ENCODE results near the gene ERN1.

The ERN1 gene

DNA sequence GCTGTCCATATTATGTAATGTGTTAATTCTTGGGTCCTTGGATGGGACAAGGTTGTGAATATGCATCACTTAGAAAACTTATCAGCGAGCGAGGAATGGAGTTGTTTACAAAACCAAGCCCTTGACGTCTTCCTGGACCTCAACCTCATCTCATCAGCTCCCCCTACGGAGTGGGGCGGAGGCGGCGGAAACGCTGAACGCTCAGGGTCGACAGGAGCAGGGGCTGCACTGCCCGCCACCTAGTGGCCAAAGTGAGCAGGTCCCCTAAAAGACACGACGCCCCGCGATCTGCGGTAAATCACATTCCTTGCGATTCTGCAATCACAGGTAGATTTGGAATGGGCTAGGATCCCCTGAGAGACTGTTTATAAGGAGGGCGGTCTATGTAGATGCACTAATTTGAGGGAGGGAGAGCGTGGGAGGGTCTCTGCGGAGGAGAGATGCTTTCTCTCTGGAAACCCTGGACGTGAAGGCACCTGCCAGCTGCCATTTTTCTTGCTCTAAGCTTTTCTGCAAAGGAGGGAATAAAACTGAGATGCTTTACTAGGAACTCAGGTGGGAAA lies 104.1 kb downstream of the ERN1 start:
- peak; percentile 76 to 84 for DNase-seq (ENCODE audit: low read depth in 1 of 2, low spot score in 1 of 2)
- no peak overlapping the region for H3K27ac ChIP-seq (replicated peaks)
- TF ChIP-seq, protein P1, sequence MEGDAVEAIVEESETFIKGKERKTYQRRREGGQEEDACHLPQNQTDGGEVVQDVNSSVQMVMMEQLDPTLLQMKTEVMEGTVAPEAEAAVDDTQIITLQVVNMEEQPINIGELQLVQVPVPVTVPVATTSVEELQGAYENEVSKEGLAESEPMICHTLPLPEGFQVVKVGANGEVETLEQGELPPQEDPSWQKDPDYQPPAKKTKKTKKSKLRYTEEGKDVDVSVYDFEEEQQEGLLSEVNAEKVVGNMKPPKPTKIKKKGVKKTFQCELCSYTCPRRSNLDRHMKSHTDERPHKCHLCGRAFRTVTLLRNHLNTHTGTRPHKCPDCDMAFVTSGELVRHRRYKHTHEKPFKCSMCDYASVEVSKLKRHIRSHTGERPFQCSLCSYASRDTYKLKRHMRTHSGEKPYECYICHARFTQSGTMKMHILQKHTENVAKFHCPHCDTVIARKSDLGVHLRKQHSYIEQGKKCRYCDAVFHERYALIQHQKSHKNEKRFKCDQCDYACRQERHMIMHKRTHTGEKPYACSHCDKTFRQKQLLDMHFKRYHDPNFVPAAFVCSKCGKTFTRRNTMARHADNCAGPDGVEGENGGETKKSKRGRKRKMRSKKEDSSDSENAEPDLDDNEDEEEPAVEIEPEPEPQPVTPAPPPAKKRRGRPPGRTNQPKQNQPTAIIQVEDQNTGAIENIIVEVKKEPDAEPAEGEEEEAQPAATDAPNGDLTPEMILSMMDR (IDR thresholded peaks at IDR 0.05; ENCODE audit: insufficient read depth, low read length), result peak; percentile 85
- TF ChIP-seq GABPA (IDR thresholded peaks at IDR 0.05; ENCODE audit: low read depth), result no peak
- no peaks in the 10 kb centered on the region for H3K27me3 ChIP-seq (ENCODE audit: insufficient read depth, poor library complexity, severe bottlenecking)
- no peak overlapping the region for H3K4me3 ChIP-seq (replicated peaks; ENCODE audit: insufficient read depth, low read length)

DNA sequence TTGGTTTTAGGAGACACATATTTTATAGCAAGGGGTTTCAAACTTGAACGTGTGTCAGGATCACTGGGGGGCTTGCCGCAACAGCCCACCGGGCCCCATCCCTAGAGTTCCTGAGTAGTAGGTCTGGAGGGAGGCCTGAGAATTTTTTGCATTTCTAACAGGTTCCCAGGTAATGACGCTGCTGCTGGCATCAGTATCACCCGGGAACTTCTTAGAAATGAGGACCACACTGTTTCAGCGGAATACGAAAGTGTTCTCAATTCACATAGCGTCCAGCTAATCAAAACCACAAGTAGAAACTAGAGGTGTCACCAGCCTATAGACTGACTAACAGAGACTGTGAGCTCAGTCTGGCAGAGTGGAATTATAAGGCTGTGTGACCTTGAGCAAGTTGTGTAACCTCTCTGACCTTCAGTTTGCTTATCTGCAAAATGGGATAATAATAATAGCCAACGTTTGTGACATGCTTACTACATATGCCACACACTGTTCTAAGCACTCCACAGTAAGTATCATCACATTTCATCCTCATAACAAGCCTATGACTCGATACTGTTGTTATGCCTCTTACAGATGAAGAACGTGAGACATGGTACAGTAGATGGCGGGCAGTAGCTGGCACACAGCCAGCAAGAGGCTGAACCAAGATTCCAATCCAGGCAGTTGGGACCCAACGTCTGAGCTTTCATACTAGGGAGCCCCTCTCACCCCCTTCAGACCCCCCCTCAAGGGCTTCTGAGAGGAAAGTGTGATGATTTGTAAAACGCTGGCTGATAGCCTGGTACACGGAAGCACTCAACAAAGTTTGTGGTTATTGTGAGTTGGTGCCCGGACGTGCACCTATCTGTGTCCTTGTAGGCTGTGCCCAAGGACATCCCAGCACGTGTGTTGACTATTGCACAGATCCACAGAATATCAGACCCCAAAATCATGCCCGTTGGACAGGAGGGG lies 104.9 kb downstream of the ERN1 start:
- Histone ChIP-seq H3K4me3 (replicated peaks; ENCODE audit: insufficient read depth, low read length) (no peak overlapping the region), H3K27me3 (ENCODE audit: insufficient read depth, poor library complexity, severe bottlenecking) (no peaks in the 10 kb centered on the region), H3K27ac (replicated peaks) (no peak overlapping the region)
- TF ChIP-seq, protein P1 (IDR thresholded peaks at IDR 0.05; ENCODE audit: insufficient read depth, low read length), result no peak
- TF ChIP-seq POLR2AphosphoS5 (IDR thresholded peaks at IDR 0.05; ENCODE audit: low read depth) (no peak), SPI1 (IDR thresholded peaks at IDR 0.05; ENCODE audit: borderline replicate concordance, low read depth) (no peak), GABPA (IDR thresholded peaks at IDR 0.05; ENCODE audit: low read depth) (no peak)
- TF ChIP-seq, protein P2, sequence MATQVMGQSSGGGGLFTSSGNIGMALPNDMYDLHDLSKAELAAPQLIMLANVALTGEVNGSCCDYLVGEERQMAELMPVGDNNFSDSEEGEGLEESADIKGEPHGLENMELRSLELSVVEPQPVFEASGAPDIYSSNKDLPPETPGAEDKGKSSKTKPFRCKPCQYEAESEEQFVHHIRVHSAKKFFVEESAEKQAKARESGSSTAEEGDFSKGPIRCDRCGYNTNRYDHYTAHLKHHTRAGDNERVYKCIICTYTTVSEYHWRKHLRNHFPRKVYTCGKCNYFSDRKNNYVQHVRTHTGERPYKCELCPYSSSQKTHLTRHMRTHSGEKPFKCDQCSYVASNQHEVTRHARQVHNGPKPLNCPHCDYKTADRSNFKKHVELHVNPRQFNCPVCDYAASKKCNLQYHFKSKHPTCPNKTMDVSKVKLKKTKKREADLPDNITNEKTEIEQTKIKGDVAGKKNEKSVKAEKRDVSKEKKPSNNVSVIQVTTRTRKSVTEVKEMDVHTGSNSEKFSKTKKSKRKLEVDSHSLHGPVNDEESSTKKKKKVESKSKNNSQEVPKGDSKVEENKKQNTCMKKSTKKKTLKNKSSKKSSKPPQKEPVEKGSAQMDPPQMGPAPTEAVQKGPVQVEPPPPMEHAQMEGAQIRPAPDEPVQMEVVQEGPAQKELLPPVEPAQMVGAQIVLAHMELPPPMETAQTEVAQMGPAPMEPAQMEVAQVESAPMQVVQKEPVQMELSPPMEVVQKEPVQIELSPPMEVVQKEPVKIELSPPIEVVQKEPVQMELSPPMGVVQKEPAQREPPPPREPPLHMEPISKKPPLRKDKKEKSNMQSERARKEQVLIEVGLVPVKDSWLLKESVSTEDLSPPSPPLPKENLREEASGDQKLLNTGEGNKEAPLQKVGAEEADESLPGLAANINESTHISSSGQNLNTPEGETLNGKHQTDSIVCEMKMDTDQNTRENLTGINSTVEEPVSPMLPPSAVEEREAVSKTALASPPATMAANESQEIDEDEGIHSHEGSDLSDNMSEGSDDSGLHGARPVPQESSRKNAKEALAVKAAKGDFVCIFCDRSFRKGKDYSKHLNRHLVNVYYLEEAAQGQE (IDR thresholded peaks at IDR 0.05; ENCODE audit: insufficient replicate concordance, low read depth), result no peak
- DNase-seq (ENCODE audit: low read depth in 1 of 2, low spot score in 1 of 2), result no peak

DNA sequence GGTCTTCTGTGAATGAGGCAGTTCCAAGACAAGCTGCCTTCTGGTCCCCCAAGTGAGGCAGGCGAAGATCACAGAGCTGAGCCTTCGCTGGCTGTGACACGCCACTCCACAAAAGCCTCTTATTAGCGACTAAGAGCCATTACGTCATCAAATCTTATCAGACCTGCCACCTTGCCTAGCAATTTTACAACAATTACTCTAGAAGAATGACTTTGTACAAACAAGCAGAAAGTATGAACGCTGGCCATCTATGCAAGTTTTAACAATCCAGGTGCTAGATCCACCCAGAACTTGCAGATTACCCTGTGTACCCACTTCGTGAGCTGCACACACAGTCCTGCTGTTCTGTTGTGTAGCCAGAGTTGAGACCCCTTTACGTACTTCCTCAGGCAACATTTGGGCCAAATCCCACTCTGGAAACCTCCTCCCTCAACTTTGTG lies 105.7 kb downstream of the ERN1 start:
- Histone ChIP-seq H3K27ac (replicated peaks) (no peak overlapping the region), H3K4me3 (replicated peaks; ENCODE audit: insufficient read depth, low read length) (no peak overlapping the region), H3K27me3 (ENCODE audit: insufficient read depth, poor library complexity, severe bottlenecking) (no peaks in the 10 kb centered on the region)
- TF ChIP-seq POLR2AphosphoS5 (IDR thresholded peaks at IDR 0.05; ENCODE audit: low read depth), result no peak
- TF ChIP-seq, protein P1 (IDR thresholded peaks at IDR 0.05; ENCODE audit: insufficient read depth, low read length), result no peak
- TF ChIP-seq, protein P2 (IDR thresholded peaks at IDR 0.05; ENCODE audit: insufficient replicate concordance, low read depth), result no peak
- TF ChIP-seq GABPA (IDR thresholded peaks at IDR 0.05; ENCODE audit: low read depth), result no peak
- no peak for TF ChIP-seq SPI1 (IDR thresholded peaks at IDR 0.05; ENCODE audit: borderline replicate concordance, low read depth)
- no peak for DNase-seq (ENCODE audit: low read depth in 1 of 2, low spot score in 1 of 2)

All from HL-60 (cell line).